Measurements from ENCODE around the gene KIF26A.

KIF26A gene

GRCh38 chr14:104102282-104102914 lies 36.0 kb upstream of the KIF26A start:
- Histone ChIP-seq H3K4me3 (ENCODE audit: low read depth, low read length) (no peak overlapping the region), H3K36me3 (ENCODE audit: control insufficient read depth in 2 of 2, insufficient read depth in 1 of 2, low read length in 2 of 2) (no peaks in the 10 kb centered on the region), H3K4me1 (ENCODE audit: control insufficient read depth, insufficient read depth, low read length) (no peaks in the 10 kb centered on the region), H3K27ac (ENCODE audit: extremely low read depth, low read depth, low read length) (no peak overlapping the region), H3K9me3 (ENCODE audit: control insufficient read depth, insufficient read depth, low read depth, low read length) (no peaks in the 10 kb centered on the region)
- CTCF ChIA-PET = no interaction called here
- POLR2A ChIA-PET = no interaction called here
- TF ChIP-seq ZBTB21 (tag by site-specific recombination; IDR thresholded peaks at IDR 0.05) = no peak
- TF ChIP-seq SCRT1 (tag by site-specific recombination; IDR thresholded peaks at IDR 0.05; ENCODE audit: borderline replicate concordance) = no peak
- no peak for TF ChIP-seq ZNF48 (tag by site-specific recombination; IDR thresholded peaks at IDR 0.05)
- no peak for TF ChIP-seq ZNF398 (tag by site-specific recombination; IDR thresholded peaks at IDR 0.05)
- no peak for TF ChIP-seq ZNF133 (tag by site-specific recombination; IDR thresholded peaks at IDR 0.05)
- no peak for TF ChIP-seq YY2 (tag by site-specific recombination; IDR thresholded peaks at IDR 0.05)
- TF ChIP-seq ZBTB6 (tag by site-specific recombination; IDR thresholded peaks at IDR 0.05) = no peak
- no peak for TF ChIP-seq ZNF155 (tag by site-specific recombination; IDR thresholded peaks at IDR 0.05)
- TF ChIP-seq ZNF324 (tag by site-specific recombination; IDR thresholded peaks at IDR 0.05) = no peak
- TF ChIP-seq ZNF23 (tag by site-specific recombination; IDR thresholded peaks at IDR 0.05; ENCODE audit: borderline replicate concordance) = no peak
- TF ChIP-seq SP2 (tag by site-specific recombination; IDR thresholded peaks at IDR 0.05) = no peak
- no peak for TF ChIP-seq ZNF510 (tag by site-specific recombination; IDR thresholded peaks at IDR 0.05; ENCODE audit: insufficient replicate concordance)
- no peak for TF ChIP-seq ZNF146 (tag by site-specific recombination; IDR thresholded peaks at IDR 0.05)

- Histone ChIP-seq H3K4me1 (ENCODE audit: control insufficient read depth, insufficient read depth, low read length) (no peaks in the 10 kb centered on the region), H3K4me3 (ENCODE audit: low read depth, low read length) (no peak overlapping the region), H3K9me3 (ENCODE audit: control insufficient read depth, insufficient read depth, low read depth, low read length) (no peaks in the 10 kb centered on the region), H3K36me3 (ENCODE audit: control insufficient read depth in 2 of 2, insufficient read depth in 1 of 2, low read length in 2 of 2) (no peaks in the 10 kb centered on the region), H3K27ac (ENCODE audit: extremely low read depth, low read depth, low read length) (no peak overlapping the region)
- POLR2A ChIA-PET = no interaction called here
- CTCF ChIA-PET = no interaction called here
- no peak for TF ChIP-seq ZNF48 (tag by site-specific recombination; IDR thresholded peaks at IDR 0.05)
- TF ChIP-seq ZNF701 (tag by site-specific recombination; IDR thresholded peaks at IDR 0.05) = no peak
Measured at GRCh38 chr14:104103061-104103445, 35.3 kb upstream of the KIF26A start.

- TF ChIP-seq ZNF600 (tag by site-specific recombination; IDR thresholded peaks at IDR 0.05) (peak; percentile 73; the same call in 1 of the 2 replicates), ZIC2 (tag by site-specific recombination; IDR thresholded peaks at IDR 0.05) (0 out of 2 replicates have a peak, but pooled peaks have one; percentile 27), ZNF580 (tag by site-specific recombination; IDR thresholded peaks at IDR 0.05) (no peak), ZSCAN23 (tag by site-specific recombination; IDR thresholded peaks at IDR 0.05) (no peak)
- Histone ChIP-seq H3K4me3 (ENCODE audit: low read depth, low read length) (no peak overlapping the region), H3K27ac (ENCODE audit: extremely low read depth, low read depth, low read length) (no peak overlapping the region), H3K36me3 (ENCODE audit: control insufficient read depth in 2 of 2, insufficient read depth in 1 of 2, low read length in 2 of 2) (no peaks in the 10 kb centered on the region), H3K9me3 (ENCODE audit: control insufficient read depth, insufficient read depth, low read depth, low read length) (no peaks in the 10 kb centered on the region), H3K4me1 (ENCODE audit: control insufficient read depth, insufficient read depth, low read length) (no peaks in the 10 kb centered on the region)
- ChIA-PET CTCF (interaction anchor here (1.4 kb wide), 1 partner anchor 9 kb away, joined by 3 read pairs; no protein-coding TSS in a partner anchor), POLR2A (no interaction called here)
Measured at GRCh38 chr14:104103446-104104075, 34.8 kb upstream of the KIF26A start.

All from HEK293 (cell line).